Renal cortex interstitium (tissue), 11 donors: ENCODE results near the gene FBXO28. TPM values are rescaled to one million over a fixed set of nuclear protein-coding genes. Genes with fewer than 3 reads are reported as not detected.
A peak's percentile ranks its signal among the peaks of the same experiment; 100 is the strongest.
"Not testable (repeated sequence)": the region's sequence is repeated elsewhere in the genome, so short reads cannot be mapped to it uniquely, and the experiment has no call there.

Experiments
- DNase-seq, 11 donors: peaks; one replicate each; pipeline ENCODE4 v3.0.0-alpha.2; 2013; ENCODE audit warnings: low read depth in 9 of 11, low spot score in 4 of 11; ENCODE audit errors: extremely low read depth in 1 of 11
- polyA plus RNA-seq, 3 donors: library from polyadenylated mRNA; unstranded; fragments of 120-200 nt; gene quantifications; one replicate each; pipeline ENCODE4 v1.2.1, GENCODE V29; 2013; ENCODE audit not compliant: insufficient read length in 3 of 3

FBXO28 gene
- polyA plus RNA-seq, 3 donors, result 30.9 to 36.6 (median 32.9) TPM

- no peak for DNase-seq
These were observed 87.9 kb downstream of the FBXO28 start for GRCh38 chr1:224201853-224202252.

DNA sequence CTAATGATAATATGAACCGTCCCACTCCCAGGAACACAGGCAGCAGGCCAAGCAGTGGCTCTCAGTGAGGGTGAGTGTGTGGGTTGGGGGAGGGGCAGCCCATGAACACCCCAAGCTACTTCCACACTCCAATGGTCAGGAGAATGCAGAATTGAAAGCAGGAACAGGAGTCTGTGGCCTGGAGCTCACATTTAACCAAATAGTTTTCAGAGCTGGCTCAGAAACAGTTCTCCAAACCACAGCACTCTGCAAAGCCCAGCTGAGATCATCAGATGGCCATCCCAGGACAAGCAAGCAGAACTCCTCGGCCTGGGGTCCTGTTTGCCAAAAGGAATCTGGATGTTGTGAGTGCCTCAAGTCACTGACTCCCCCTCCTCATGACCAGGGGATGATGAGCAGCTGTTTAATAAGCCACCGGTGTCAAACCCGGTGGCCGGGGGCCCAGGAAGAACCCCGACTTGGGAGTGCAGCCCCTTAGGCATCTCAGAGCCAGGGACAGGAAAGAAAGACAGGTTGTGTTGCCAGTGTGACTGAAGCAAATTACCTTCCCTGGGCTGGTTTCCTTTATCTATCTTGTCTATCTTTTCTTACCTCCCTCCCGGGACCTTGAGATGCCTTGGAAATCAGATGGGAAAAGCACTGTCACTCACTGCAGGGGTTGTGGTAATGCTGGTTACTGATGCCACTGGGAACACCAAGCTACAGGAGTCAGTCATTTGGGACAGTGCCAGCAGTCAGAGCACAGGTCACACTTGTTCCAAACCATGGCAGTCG is 89.5 kb downstream of the FBXO28 start:
- peak in 2 of 11 donors; percentile 69 to 75 for DNase-seq

DNA sequence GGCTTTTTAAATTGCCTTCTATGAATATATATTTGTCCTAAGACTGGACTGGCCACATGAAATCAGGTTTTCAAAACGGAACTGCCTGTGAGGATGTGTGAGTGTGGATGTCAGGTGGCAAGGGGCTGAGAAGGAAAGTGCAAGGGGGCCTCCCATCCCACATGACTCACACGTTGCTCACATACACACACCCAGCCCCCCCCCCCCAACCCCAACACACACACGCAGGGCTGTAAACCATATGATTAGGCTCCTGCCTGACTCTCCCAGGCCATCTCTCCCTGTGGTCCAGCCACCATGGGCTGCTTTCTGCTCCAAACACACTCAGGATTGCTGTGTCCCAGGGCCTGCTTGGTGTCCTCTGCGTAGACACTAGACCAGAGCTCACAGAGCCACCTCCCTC is 91.5 kb downstream of the FBXO28 start:
- no peak for DNase-seq

- not testable (repeated sequence) for DNase-seq
These were observed 92.1 kb downstream of the FBXO28 start for GRCh38 chr1:224205931-224206538.

DNA sequence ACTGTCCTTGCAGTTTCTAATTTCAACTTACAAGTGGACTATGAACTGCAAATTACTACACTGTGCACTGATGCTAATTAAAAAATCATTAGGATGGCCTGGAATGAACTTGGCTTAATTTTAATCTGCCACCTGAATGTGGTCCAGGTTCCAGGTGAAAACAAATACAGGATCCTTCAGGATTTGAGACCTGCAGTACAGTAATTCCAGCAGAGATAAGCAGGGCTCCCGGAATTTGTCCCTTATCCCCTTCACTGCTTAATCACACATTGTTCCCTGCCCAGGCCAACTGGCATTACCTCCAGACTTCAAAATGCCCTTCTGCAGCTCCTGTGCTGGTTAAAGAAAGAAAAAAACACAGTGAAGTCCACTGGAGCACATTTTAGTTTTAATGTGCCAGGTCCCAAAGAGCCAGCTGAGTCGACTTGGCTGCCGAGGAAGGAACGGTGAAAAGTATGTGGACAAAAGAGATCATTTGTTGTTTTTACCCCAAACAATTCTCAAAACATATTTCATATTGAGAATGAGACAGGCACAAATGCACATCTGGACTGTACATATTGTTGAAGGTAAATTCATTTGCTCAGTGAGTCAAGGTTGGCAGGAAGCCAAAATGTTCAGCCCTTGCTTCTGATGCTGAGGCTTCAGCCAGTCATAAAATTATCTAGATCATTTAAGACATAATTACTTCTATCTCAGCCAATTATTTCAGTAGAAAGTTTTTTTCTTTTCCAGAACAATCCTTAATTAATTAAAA is 97.5 kb downstream of the FBXO28 start:
- no peak for DNase-seq

Other genes with a start within 250 kb of the FBXO28 start
- 10 to 100 TPM; 46.1 to 64.5 (median 56.5) TPM for gene DEGS1, start 69.1 kb downstream of the FBXO28 start, polyA plus RNA-seq
- gene NVL, start 216.1 kb downstream of the FBXO28 start, polyA plus RNA-seq, result 10 to 100 TPM; 37.0 to 45.4 (median 39.8) TPM
- 10 to 100 TPM; 43.0 to 58.9 (median 45.7) TPM for gene CNIH4, start 242.8 kb downstream of the FBXO28 start, polyA plus RNA-seq